NCI-H1417 treated with DMSO at 0.1 percent for 48 hours (cell line): Measurements from ENCODE around the gene GNPTAB.

ENCODE experiments used
- DNase-seq: peaks from one replicate; lab custom pipeline; 2025; lab: John Stamatoyannopoulos, UW

Gene GNPTAB

GRCh38 chr12:101804409-101804808, 26.4 kb downstream of the GNPTAB start:
- no peak for DNase-seq

- no peak for DNase-seq
Measured at GRCh38 chr12:101803978-101804377, 26.8 kb downstream of the GNPTAB start.

- no peak for DNase-seq
Measured at GRCh38 chr12:101802486-101802885, 28.3 kb downstream of the GNPTAB start.

- DNase-seq: no peak
Measured at GRCh38 chr12:101799774-101800173, 31.0 kb downstream of the GNPTAB start.

DNA sequence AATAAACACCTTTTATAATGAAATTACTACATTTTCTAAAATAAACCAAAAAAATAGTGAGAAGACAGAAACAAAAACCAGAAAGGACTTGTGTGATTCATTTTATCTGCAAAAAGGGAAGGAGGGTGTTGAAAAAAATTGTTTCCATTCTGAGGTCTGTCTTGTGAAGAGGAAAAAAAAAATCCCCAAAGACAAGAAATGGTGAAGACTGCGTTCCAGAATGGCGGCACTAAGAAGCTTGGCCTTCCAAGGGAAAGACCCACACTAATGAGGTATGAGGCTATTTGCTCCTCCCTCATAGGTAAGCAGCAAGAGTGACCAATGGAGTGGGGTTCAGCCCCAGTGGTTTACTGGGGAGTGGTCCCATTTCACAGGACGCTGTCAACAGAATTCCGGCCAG, 35.0 kb downstream of the GNPTAB start:
- no peak for DNase-seq

- no peak for DNase-seq
Measured at GRCh38 chr12:101795013-101795412, 35.7 kb downstream of the GNPTAB start.

DNA sequence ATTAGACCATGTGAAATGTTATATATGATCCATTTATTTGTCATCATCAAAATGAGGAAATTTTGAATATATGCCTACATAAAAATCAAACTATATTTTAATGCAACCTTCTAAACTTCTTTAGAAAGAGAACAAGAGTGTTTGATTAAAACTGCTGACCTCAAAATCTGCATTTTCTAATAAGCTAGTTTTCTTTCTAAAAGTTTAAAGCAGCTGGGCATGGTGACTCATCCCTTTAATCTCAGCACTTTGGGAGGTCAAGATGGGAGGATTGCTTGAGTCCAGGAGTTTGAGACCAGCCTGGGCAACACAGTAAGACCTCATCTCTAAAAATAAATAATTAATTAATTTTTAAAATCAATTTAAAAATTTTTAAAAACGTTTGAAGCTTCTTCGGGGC, 36.2 kb downstream of the GNPTAB start:
- DNase-seq: no peak

GRCh38 chr12:101793401-101793800, 37.4 kb downstream of the GNPTAB start:
- DNase-seq: no peak

DNA sequence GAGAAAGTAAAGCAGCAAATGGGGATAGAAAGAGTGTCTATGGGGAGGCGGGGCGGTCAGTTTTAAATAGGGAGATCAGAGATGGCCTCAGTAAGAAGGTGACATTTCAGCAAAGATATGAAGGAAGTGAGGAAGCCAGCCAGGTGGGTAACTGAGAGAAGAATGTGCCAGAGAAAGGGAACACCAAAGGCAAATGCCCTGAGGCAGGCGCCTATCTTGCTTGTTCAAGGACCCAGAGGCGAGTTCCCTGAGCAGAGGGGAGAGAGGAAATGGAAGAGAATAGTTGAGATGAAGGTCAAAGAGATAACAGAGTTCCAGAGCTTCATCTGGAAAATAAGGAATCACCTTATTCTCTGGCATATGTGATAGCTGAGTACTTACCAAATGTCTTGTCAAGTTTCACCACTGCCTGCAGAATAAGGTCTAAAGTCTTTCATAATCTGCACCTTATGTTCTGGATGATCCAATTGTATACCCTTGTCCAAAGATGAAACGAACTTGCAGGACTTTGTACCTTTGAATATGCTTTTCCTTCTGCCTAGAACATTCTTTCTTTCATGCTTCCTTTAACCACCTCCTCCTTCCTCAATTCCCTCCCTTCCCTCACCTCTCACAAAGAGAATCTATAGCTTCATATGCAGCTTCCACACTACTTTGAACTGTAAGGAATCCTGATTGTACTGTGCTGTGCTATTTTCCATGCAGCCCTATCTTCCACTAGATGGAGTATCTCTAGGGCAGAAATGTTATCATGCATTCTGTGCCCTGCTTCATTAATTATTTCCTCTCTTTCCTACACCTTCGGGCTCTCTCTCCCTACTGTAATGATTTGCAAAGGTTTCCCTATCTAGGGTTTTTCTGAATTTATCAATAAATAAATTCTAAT, 38.5 kb downstream of the GNPTAB start:
- no peak for DNase-seq

DNA sequence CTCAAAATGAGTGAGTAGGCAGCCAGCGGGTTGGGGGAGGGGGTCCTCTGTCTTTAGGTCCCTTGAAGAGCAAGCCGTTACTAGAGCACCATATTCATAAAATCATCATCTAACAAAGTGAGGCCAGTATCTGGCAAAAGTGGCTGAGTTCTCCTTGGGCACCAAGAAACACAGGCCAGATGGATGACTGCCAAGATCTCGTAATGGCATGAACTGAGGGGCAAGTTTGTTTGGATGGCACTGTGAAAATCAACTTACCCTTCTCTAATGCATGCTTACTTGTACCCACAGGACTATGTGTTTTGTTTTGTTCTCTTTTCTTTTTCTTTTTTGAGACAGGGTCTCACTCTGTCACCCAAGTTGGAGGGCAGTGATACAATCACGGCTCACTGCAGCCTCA, 41.6 kb downstream of the GNPTAB start:
- DNase-seq: no peak

GRCh38 chr12:101785671-101786070, 45.1 kb downstream of the GNPTAB start:
- no peak for DNase-seq

DNA sequence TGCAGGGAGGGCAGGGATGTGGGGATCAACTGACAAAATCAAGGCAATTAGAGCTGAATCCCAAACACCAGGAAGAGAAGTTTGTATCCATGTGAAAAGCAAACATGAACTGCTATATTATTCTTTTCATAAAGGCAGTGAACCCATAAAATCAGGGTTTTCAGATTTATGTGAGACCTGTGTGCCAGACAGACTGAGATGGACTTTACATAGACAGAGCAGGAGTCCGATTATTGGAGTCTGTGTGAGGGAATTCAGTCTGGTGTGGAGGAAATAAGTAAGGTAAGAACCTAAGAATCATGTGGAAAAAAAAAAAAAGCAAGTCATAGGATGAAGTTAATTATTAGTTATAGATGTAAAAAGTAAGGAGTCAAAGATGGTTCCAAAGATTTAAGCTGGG, 46.4 kb downstream of the GNPTAB start:
- DNase-seq: no peak

DNA sequence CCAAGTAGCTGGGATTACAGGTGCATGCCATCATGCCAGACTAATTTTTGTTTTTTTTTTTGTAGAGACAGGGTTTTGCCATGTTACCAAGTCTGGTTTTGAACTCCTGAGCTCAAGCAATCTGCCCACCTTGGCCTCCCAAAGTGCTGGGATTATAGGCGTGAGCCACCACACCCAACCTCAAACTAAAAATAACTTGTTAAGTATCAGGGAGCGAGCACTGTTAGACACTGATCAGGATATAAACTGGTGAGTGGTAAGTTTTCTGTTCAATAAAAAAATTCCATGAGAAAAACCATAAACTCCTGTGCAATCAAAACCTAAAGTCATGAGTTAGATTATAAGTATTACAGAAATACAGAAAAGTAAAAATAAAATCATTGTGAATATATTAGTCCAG, 46.9 kb downstream of the GNPTAB start:
- DNase-seq: no peak

DNA sequence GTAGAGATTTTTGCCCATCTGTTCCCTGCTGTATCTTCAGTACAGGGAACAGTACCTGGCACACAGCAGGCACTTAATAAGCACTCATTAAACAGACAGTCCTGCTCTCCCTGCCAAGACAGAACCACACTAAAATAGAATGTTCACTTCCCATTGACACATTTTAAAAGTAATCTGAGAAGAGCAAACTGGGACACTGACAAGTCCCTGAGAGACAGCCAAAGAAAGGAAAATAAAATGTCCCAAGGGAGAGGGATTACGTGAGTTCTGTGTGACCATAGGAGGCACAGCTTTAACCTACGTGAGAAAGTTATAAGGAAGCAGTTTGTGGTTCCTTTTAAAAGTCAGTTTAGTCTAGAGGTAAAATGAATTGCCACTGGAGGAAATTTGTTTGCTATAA, 47.6 kb downstream of the GNPTAB start:
- DNase-seq: no peak

DNA sequence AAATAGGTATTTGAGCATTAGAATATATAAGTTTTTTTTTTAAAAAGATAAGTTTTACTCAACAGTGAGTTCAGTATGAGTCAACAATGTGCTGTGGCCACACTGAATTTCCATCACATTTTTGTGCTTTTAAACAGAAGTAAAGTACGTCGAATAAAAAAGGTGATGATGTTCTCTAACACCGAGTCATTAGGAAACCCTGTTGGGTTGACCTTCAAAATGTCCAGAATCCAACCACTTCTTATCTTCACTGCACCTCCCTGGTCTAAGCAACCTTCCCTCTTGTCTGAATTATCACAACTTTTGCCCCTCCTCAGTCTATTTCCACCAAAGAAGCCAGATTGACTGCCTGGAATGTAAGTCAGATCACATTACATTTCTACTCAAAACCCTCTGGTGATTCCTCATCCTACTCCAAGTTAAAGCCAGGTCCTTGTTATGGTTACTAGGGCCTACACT, 48.5 kb downstream of the GNPTAB start:
- DNase-seq: no peak

GRCh38 chr12:101781834-101782233, 48.9 kb downstream of the GNPTAB start:
- no peak for DNase-seq

DNA sequence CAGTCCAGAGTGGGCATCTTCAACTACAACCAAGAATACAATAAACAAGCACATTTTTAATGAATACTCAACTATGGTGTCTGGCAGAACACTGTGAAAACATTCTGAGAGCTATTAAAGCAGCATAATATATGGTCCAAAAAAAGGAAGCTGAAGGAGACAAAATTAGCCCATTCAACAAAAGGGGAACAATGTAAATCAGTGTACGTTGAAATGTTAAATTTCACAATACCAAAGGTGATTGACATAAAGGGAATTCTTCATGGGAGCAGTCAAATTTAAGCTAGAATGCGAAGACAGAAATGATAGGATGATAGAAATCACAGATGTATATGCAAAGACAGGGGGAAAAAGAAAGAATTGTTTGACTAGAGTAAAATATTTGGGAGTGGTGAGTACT, 50.2 kb downstream of the GNPTAB start:
- no peak for DNase-seq

- no peak for DNase-seq
Measured at GRCh38 chr12:101779626-101780025, 51.1 kb downstream of the GNPTAB start.

GRCh38 chr12:101779200-101779599, 51.6 kb downstream of the GNPTAB start:
- no peak for DNase-seq

- no peak for DNase-seq
Measured at GRCh38 chr12:101777978-101778377, 52.8 kb downstream of the GNPTAB start.

DNA sequence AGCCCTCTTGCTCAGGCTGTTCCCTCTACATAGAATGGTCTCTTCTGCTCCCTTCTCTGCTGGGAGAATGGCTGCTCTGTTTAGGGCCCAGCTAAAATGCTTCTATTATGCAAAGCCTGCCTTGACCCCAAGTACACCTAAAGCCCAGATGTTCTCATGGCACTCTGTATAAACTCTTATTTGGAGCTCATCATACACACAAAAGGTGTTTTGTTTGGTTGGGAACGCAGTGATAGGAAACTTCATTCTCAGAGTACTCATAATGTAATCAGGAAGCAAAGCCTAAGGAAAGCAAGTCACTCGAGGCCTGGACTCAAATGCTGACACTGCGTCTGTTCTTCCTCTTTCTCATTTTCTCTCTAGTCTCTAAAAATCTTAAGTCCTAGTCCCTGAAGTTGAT, 53.3 kb downstream of the GNPTAB start:
- DNase-seq: no peak

DNA sequence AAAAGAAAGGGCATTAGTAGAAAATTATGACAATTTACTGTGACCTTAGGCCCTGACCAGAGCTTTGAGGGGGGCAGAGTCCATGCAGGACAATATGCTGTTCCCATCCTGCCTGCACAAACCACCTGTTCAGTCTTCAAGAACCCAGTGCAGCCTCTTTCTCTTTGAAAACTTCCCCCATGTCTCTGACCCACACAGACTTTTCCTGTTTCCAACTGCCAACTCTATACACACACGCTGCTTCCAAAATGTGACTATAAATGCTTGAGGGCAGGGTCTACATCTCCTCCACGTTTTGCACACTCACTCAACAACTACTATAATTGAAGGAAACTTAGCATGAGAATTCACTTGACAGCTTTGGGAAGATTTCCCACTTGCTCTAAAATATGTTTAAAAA, 54.9 kb downstream of the GNPTAB start:
- no peak for DNase-seq

- peak; percentile 57 for DNase-seq
Measured at GRCh38 chr12:101773650-101774162, 57.1 kb downstream of the GNPTAB start.
